ENCODE results near the gene TIMP2.
"Not testable (repeated sequence)": the region's sequence is repeated elsewhere in the genome, so short reads cannot be mapped to it uniquely, and the experiment has no call there.

Gene TIMP2

GRCh38 chr17:78902231-78902630, 23.0 kb downstream of the TIMP2 start:
- H3K4me1 ChIP-seq (ENCODE audit: control insufficient read depth, insufficient read depth, low read length); H3K36me3 ChIP-seq (ENCODE audit: control insufficient read depth, insufficient read depth, low read length); H3K9me3 ChIP-seq (ENCODE audit: control insufficient read depth, insufficient read depth, low read depth, low read length); H3K27ac ChIP-seq (ENCODE audit: low read depth, low read length); H3K9ac ChIP-seq (ENCODE audit: low read length); H3K27me3 ChIP-seq (ENCODE audit: control insufficient read depth, insufficient read depth, low read length); H3K4me3 ChIP-seq (ENCODE audit: low read depth, low read length): not testable (repeated sequence)

GRCh38 chr17:78901806-78902205, 23.4 kb downstream of the TIMP2 start:
- Histone ChIP-seq H3K27me3 (ENCODE audit: control insufficient read depth, insufficient read depth, low read length) (no peaks in the 10 kb centered on the region), H3K27ac (ENCODE audit: low read depth, low read length) (no peak overlapping the region), H3K36me3 (ENCODE audit: control insufficient read depth, insufficient read depth, low read length) (0 out of 2 replicates have a peak, but pooled peaks cover 4% of the 10 kb centered on the region), H3K4me3 (ENCODE audit: low read depth, low read length) (no peak overlapping the region), H3K9me3 (ENCODE audit: control insufficient read depth, insufficient read depth, low read depth, low read length) (no peaks in the 10 kb centered on the region), H3K9ac (ENCODE audit: low read length) (no peak overlapping the region), H3K4me1 (ENCODE audit: control insufficient read depth, insufficient read depth, low read length) (peaks cover 10% of the 10 kb centered on the region)

GRCh38 chr17:78900816-78901215, 24.4 kb downstream of the TIMP2 start:
- no peak overlapping the region for H3K4me3 ChIP-seq (ENCODE audit: low read depth, low read length)
- peaks cover 10% of the 10 kb centered on the region for H3K4me1 ChIP-seq (ENCODE audit: control insufficient read depth, insufficient read depth, low read length)
- no peaks in the 10 kb centered on the region for H3K27me3 ChIP-seq (ENCODE audit: control insufficient read depth, insufficient read depth, low read length)
- H3K9ac ChIP-seq (ENCODE audit: low read length): no peak overlapping the region
- H3K9me3 ChIP-seq (ENCODE audit: control insufficient read depth, insufficient read depth, low read depth, low read length): no peaks in the 10 kb centered on the region
- 0 out of 2 replicates have a peak, but pooled peaks cover 4% of the 10 kb centered on the region for H3K36me3 ChIP-seq (ENCODE audit: control insufficient read depth, insufficient read depth, low read length)
- H3K27ac ChIP-seq (ENCODE audit: low read depth, low read length): no peak overlapping the region

DNA sequence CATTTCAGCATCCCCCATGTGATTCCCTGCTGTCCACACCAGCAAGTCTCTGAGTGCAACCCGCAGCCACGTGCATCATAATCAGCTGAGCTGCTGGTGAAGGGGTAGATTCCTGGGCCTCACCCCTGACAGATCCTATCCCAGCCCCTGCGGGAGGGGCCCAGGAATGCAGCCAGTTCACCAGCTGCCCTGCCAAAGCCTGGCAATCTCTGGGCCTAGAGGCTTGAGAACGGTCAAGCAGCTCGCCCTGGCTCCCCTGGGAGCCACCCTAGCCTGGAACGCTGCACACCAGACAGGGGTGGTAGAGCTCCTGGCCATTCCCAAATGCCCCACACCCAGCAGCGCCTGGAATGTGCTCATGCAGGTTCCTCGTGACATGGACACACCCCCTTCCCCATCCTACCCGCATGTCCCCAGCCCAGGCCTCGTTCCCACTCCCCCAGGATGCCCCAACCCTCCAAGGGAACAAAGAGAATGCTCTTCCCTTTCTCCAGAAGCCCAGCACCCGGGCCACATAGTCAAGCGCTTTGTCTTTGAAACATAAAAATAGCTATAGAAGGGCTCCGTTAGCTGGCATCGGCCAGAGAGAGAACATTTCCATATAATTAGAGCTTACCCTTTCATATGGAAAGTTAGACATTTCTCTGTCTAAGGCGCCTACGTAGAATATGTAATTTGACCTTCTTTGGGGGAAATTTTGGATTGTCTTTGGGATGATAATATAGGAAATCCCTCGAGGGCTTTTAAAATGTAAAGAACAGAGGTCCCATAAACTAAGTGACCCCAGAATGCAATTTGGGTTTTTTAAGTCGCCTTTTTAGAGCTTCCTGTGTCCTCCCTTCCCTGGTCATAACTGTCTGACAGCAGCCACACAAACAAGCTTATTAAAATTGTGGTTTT, 25.6 kb downstream of the TIMP2 start:
- H3K9me3 ChIP-seq (ENCODE audit: control insufficient read depth, insufficient read depth, low read depth, low read length): no peaks in the 10 kb centered on the region
- no peak overlapping the region for H3K9ac ChIP-seq (ENCODE audit: low read length)
- 0 out of 2 replicates have a peak, but pooled peaks cover 4% of the 10 kb centered on the region for H3K36me3 ChIP-seq (ENCODE audit: control insufficient read depth, insufficient read depth, low read length)
- H3K4me1 ChIP-seq (ENCODE audit: control insufficient read depth, insufficient read depth, low read length): peaks cover 10% of the 10 kb centered on the region
- no peak overlapping the region for H3K4me3 ChIP-seq (ENCODE audit: low read depth, low read length)
- no peak overlapping the region for H3K27ac ChIP-seq (ENCODE audit: low read depth, low read length)
- H3K27me3 ChIP-seq (ENCODE audit: control insufficient read depth, insufficient read depth, low read length): no peaks in the 10 kb centered on the region

DNA sequence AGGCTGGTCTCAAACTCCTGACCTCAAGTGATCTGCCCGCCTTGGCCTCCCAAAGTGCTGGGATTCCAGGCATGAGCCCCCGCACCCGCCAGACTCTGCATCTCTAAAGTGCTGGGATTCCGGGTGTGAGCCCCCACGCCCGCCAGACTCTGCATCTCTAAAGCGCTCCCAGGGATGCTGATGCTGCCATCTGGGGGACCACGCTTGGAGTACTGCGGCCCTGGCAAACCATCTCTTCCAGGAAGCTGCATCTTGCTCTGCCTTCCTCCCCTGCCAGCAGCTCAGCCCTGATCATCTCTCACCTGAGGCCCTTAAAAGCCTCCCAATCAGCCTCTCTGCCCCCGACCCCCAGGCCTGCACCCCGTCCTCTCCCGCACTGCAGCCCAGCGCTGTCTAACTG, 26.2 kb downstream of the TIMP2 start:
- Histone ChIP-seq H3K4me1 (ENCODE audit: control insufficient read depth, insufficient read depth, low read length) (peaks cover 10% of the 10 kb centered on the region), H3K4me3 (ENCODE audit: low read depth, low read length) (no peak overlapping the region), H3K9ac (ENCODE audit: low read length) (no peak overlapping the region), H3K27ac (ENCODE audit: low read depth, low read length) (no peak overlapping the region), H3K27me3 (ENCODE audit: control insufficient read depth, insufficient read depth, low read length) (no peaks in the 10 kb centered on the region), H3K36me3 (ENCODE audit: control insufficient read depth, insufficient read depth, low read length) (0 out of 2 replicates have a peak, but pooled peaks cover 4% of the 10 kb centered on the region), H3K9me3 (ENCODE audit: control insufficient read depth, insufficient read depth, low read depth, low read length) (no peaks in the 10 kb centered on the region)

DNA sequence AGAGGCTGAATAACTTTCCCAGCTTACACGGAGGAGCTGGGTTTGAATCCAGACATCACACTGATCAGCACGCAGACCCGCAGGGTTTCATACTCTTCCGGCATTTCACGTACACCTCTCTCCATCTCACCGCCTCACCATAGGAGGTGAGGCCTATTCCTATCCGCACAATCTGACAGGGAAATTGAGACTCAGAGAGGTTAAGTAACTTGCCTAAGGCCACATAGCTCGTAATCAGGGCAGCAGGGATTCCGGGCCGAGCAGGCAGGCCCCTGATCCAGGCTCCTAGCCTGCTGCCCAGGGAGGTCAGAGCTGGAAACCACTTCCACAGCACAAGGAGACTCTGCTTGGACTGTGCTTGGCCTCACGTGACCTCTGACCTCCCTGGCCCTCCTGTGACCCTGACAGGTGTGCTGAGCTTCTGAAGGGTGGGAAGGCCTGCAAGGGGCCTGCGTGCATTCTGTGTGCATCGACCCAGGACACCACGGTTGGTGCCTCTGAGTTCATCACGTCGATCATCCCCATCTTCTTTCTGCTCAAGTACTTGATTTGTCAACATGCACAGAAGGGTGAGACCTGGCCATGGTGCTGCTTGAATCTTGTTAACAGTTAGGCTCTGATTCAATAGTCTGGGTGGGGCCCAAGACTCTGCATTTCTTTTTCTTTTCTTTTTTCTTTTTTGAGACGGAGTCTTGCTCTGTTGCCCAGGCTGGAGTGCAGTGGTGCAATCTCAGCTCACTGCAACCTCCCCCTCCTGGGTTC, 26.9 kb downstream of the TIMP2 start:
- H3K36me3 ChIP-seq (ENCODE audit: control insufficient read depth, insufficient read depth, low read length): peaks cover 4% of the 10 kb centered on the region; the same call in 1 of the 2 replicates
- H3K27me3 ChIP-seq (ENCODE audit: control insufficient read depth, insufficient read depth, low read length): no peaks in the 10 kb centered on the region
- H3K4me1 ChIP-seq (ENCODE audit: control insufficient read depth, insufficient read depth, low read length): peaks cover 10% of the 10 kb centered on the region
- no peak overlapping the region for H3K27ac ChIP-seq (ENCODE audit: low read depth, low read length)
- no peak overlapping the region for H3K4me3 ChIP-seq (ENCODE audit: low read depth, low read length)
- no peak overlapping the region for H3K9ac ChIP-seq (ENCODE audit: low read length)
- no peaks in the 10 kb centered on the region for H3K9me3 ChIP-seq (ENCODE audit: control insufficient read depth, insufficient read depth, low read depth, low read length)

- Histone ChIP-seq H3K27me3 (ENCODE audit: control insufficient read depth, insufficient read depth, low read length) (no peaks in the 10 kb centered on the region), H3K9ac (ENCODE audit: low read length) (no peak overlapping the region), H3K4me1 (ENCODE audit: control insufficient read depth, insufficient read depth, low read length) (peaks cover 10% of the 10 kb centered on the region), H3K4me3 (ENCODE audit: low read depth, low read length) (no peak overlapping the region), H3K27ac (ENCODE audit: low read depth, low read length) (no peak overlapping the region), H3K36me3 (ENCODE audit: control insufficient read depth, insufficient read depth, low read length) (peaks cover 8% of the 10 kb centered on the region; the same call in 1 of the 2 replicates), H3K9me3 (ENCODE audit: control insufficient read depth, insufficient read depth, low read depth, low read length) (no peaks in the 10 kb centered on the region)
Observed at GRCh38 chr17:78897664-78898047, 27.5 kb downstream of the TIMP2 start.

GRCh38 chr17:78896834-78897663, 28.1 kb downstream of the TIMP2 start:
- H3K27me3 ChIP-seq (ENCODE audit: control insufficient read depth, insufficient read depth, low read length): no peaks in the 10 kb centered on the region
- peaks cover 10% of the 10 kb centered on the region for H3K4me1 ChIP-seq (ENCODE audit: control insufficient read depth, insufficient read depth, low read length)
- peaks cover 8% of the 10 kb centered on the region for H3K36me3 ChIP-seq (ENCODE audit: control insufficient read depth, insufficient read depth, low read length)
- no peak overlapping the region for H3K4me3 ChIP-seq (ENCODE audit: low read depth, low read length)
- H3K9me3 ChIP-seq (ENCODE audit: control insufficient read depth, insufficient read depth, low read depth, low read length): no peaks in the 10 kb centered on the region
- no peak overlapping the region for H3K9ac ChIP-seq (ENCODE audit: low read length)
- H3K27ac ChIP-seq (ENCODE audit: low read depth, low read length): no peak overlapping the region

GRCh38 chr17:78896091-78896833, 28.9 kb downstream of the TIMP2 start:
- Histone ChIP-seq H3K9ac (ENCODE audit: low read length) (no peak overlapping the region), H3K36me3 (ENCODE audit: control insufficient read depth, insufficient read depth, low read length) (peaks cover 8% of the 10 kb centered on the region), H3K4me3 (ENCODE audit: low read depth, low read length) (no peak overlapping the region), H3K27ac (ENCODE audit: low read depth, low read length) (no peak overlapping the region), H3K9me3 (ENCODE audit: control insufficient read depth, insufficient read depth, low read depth, low read length) (no peaks in the 10 kb centered on the region), H3K27me3 (ENCODE audit: control insufficient read depth, insufficient read depth, low read length) (no peaks in the 10 kb centered on the region), H3K4me1 (ENCODE audit: control insufficient read depth, insufficient read depth, low read length) (peaks cover 10% of the 10 kb centered on the region)

GRCh38 chr17:78895322-78895721, 29.9 kb downstream of the TIMP2 start:
- Histone ChIP-seq H3K9ac (ENCODE audit: low read length) (no peak overlapping the region), H3K27ac (ENCODE audit: low read depth, low read length) (no peak overlapping the region), H3K4me1 (ENCODE audit: control insufficient read depth, insufficient read depth, low read length) (peaks cover 10% of the 10 kb centered on the region), H3K36me3 (ENCODE audit: control insufficient read depth, insufficient read depth, low read length) (peaks cover 4% of the 10 kb centered on the region), H3K27me3 (ENCODE audit: control insufficient read depth, insufficient read depth, low read length) (no peaks in the 10 kb centered on the region), H3K9me3 (ENCODE audit: control insufficient read depth, insufficient read depth, low read depth, low read length) (no peaks in the 10 kb centered on the region), H3K4me3 (ENCODE audit: low read depth, low read length) (no peak overlapping the region)
